Measurements from ENCODE around the gene TMEM218. TPM values are rescaled to one million over a fixed set of nuclear protein-coding genes. Genes with fewer than 3 reads are reported as not detected.
A peak's percentile ranks its signal among the peaks of the same experiment; 100 is the strongest.

Gene TMEM218
- total RNA-seq, 1 donor from 2014 or later = 11.9 TPM

GRCh38 chr11:125070699-125071254 is 40.6 kb downstream of the TMEM218 start:
- H3K4me3 Mint-ChIP-seq (ENCODE audit: unreplicated experiment) = no peak overlapping the region
- Histone ChIP-seq H3K4me2 (ENCODE audit: low read length) (peak overlapping the region; percentile 55), H3K79me2 (ENCODE audit: insufficient read depth, low read length) (no peaks in the 10 kb centered on the region), H3K9me3 (ENCODE audit: insufficient read depth, low read depth, low read length) (no peaks in the 10 kb centered on the region), H3K4me1 (ENCODE audit: insufficient read depth, low read length) (peaks cover 22% of the 10 kb centered on the region), H3K27me3 (ENCODE audit: insufficient read depth, low read length) (no peaks in the 10 kb centered on the region), H3K36me3 (ENCODE audit: insufficient read depth, low read length) (no peaks in the 10 kb centered on the region), H3K9ac (ENCODE audit: low read length) (no peak overlapping the region), H3K27ac (ENCODE audit: low read depth, low read length) (no peak overlapping the region), H3K4me3 (ENCODE audit: insufficient read depth, low read depth, low read length) (no peak overlapping the region), H4K20me1 (ENCODE audit: insufficient read depth, low read length) (no peaks in the 10 kb centered on the region), H2AFZ (ENCODE audit: low read depth, low read length) (peak overlapping the region; percentile 57)
- H3K9me3 Mint-ChIP-seq (ENCODE audit: unreplicated experiment) = no peaks in the 10 kb centered on the region
- FAIRE-seq = no peak
- no peaks in the 10 kb centered on the region for H3K36me3 Mint-ChIP-seq (ENCODE audit: low read depth, unreplicated experiment)
- TF ChIP-seq CTCF (IDR thresholded peaks at IDR 0.05; ENCODE audit: insufficient read depth, low read depth, low read length) (no peak), EZH2 (IDR thresholded peaks at IDR 0.05; ENCODE audit: insufficient read depth, low read length) (no peak)
- no peak overlapping the region for H3K27ac Mint-ChIP-seq (ENCODE audit: unreplicated experiment)
- H3K4me1 Mint-ChIP-seq (ENCODE audit: low read depth, unreplicated experiment) = peaks cover 26% of the 10 kb centered on the region
- peaks cover 17% of the 10 kb centered on the region for H3K27me3 Mint-ChIP-seq (ENCODE audit: low read depth, unreplicated experiment)
- peak; percentile 47 for DNase-seq (ENCODE audit: low read depth)

- TF ChIP-seq EZH2 (IDR thresholded peaks at IDR 0.05; ENCODE audit: insufficient read depth, low read length) (no peak), CTCF (IDR thresholded peaks at IDR 0.05; ENCODE audit: insufficient read depth, low read depth, low read length) (no peak)
- Histone ChIP-seq H3K4me2 (ENCODE audit: low read length) (peak overlapping the region; percentile 17), H3K36me3 (ENCODE audit: insufficient read depth, low read length) (no peaks in the 10 kb centered on the region), H3K27me3 (ENCODE audit: insufficient read depth, low read length) (no peaks in the 10 kb centered on the region), H3K9ac (ENCODE audit: low read length) (no peak overlapping the region), H3K79me2 (ENCODE audit: insufficient read depth, low read length) (no peaks in the 10 kb centered on the region), H3K4me3 (ENCODE audit: insufficient read depth, low read depth, low read length) (no peak overlapping the region), H3K27ac (ENCODE audit: low read depth, low read length) (no peak overlapping the region), H3K9me3 (ENCODE audit: insufficient read depth, low read depth, low read length) (no peaks in the 10 kb centered on the region), H4K20me1 (ENCODE audit: insufficient read depth, low read length) (no peaks in the 10 kb centered on the region), H2AFZ (ENCODE audit: low read depth, low read length) (peak overlapping the region; percentile 9), H3K4me1 (ENCODE audit: insufficient read depth, low read length) (peaks cover 17% of the 10 kb centered on the region)
- DNase-seq (ENCODE audit: low read depth) (no peak), FAIRE-seq (no peak)
- H3K9me3 Mint-ChIP-seq (ENCODE audit: unreplicated experiment) = no peaks in the 10 kb centered on the region
- H3K27me3 Mint-ChIP-seq (ENCODE audit: low read depth, unreplicated experiment) = peaks cover 20% of the 10 kb centered on the region
- no peaks in the 10 kb centered on the region for H3K36me3 Mint-ChIP-seq (ENCODE audit: low read depth, unreplicated experiment)
- no peak overlapping the region for H3K27ac Mint-ChIP-seq (ENCODE audit: unreplicated experiment)
- no peak overlapping the region for H3K4me3 Mint-ChIP-seq (ENCODE audit: unreplicated experiment)
- H3K4me1 Mint-ChIP-seq (ENCODE audit: low read depth, unreplicated experiment) = peaks cover 23% of the 10 kb centered on the region
These were observed 41.6 kb downstream of the TMEM218 start for GRCh38 chr11:125069796-125070195.

- Histone ChIP-seq H3K4me2 (ENCODE audit: low read length) (no peak overlapping the region), H3K4me1 (ENCODE audit: insufficient read depth, low read length) (peaks cover 20% of the 10 kb centered on the region), H3K27ac (ENCODE audit: low read depth, low read length) (no peak overlapping the region), H3K9ac (ENCODE audit: low read length) (no peak overlapping the region), H3K27me3 (ENCODE audit: insufficient read depth, low read length) (no peaks in the 10 kb centered on the region), H2AFZ (ENCODE audit: low read depth, low read length) (no peak overlapping the region), H3K79me2 (ENCODE audit: insufficient read depth, low read length) (no peaks in the 10 kb centered on the region), H4K20me1 (ENCODE audit: insufficient read depth, low read length) (no peaks in the 10 kb centered on the region), H3K9me3 (ENCODE audit: insufficient read depth, low read depth, low read length) (no peaks in the 10 kb centered on the region), H3K4me3 (ENCODE audit: insufficient read depth, low read depth, low read length) (no peak overlapping the region), H3K36me3 (ENCODE audit: insufficient read depth, low read length) (no peaks in the 10 kb centered on the region)
- H3K4me3 Mint-ChIP-seq (ENCODE audit: unreplicated experiment) = no peak overlapping the region
- peaks cover 23% of the 10 kb centered on the region for H3K4me1 Mint-ChIP-seq (ENCODE audit: low read depth, unreplicated experiment)
- no peak for TF ChIP-seq CTCF (IDR thresholded peaks at IDR 0.05; ENCODE audit: insufficient read depth, low read depth, low read length)
- no peak for TF ChIP-seq EZH2 (IDR thresholded peaks at IDR 0.05; ENCODE audit: insufficient read depth, low read length)
- H3K27ac Mint-ChIP-seq (ENCODE audit: unreplicated experiment) = no peak overlapping the region
- DNase-seq (ENCODE audit: low read depth) = peak; percentile 29
- peaks cover 24% of the 10 kb centered on the region for H3K27me3 Mint-ChIP-seq (ENCODE audit: low read depth, unreplicated experiment)
- H3K9me3 Mint-ChIP-seq (ENCODE audit: unreplicated experiment) = no peaks in the 10 kb centered on the region
- FAIRE-seq = no peak
- H3K36me3 Mint-ChIP-seq (ENCODE audit: low read depth, unreplicated experiment) = no peaks in the 10 kb centered on the region
These were observed 42.4 kb downstream of the TMEM218 start for GRCh38 chr11:125069008-125069407.
